SH-SY5Y (cell line): ENCODE measurements around the gene SPG7.

Experiments
- GATA2 ChIP-seq: IDR thresholded peaks from 2 replicates; pipeline ENCODE4 v1.6.1; 2011; ENCODE audit warnings: mild to moderate bottlenecking, low read depth, low read length
- GATA3 ChIP-seq: IDR thresholded peaks from 2 replicates; pipeline ENCODE4 v1.6.1; 2011; ENCODE audit warnings: low read depth, mild to moderate bottlenecking, low read length, moderate library complexity

GRCh38 chr16:89560378-89561141 is 52.4 kb downstream of the SPG7 start, which contains the start of gene RPL13:
- no peak for TF ChIP-seq GATA2
- no peak for TF ChIP-seq GATA3
